ENCODE measurements around the gene CPSF4L.
A peak's percentile ranks its signal among the peaks of the same experiment; 100 is the strongest.

Gene CPSF4L

DNA sequence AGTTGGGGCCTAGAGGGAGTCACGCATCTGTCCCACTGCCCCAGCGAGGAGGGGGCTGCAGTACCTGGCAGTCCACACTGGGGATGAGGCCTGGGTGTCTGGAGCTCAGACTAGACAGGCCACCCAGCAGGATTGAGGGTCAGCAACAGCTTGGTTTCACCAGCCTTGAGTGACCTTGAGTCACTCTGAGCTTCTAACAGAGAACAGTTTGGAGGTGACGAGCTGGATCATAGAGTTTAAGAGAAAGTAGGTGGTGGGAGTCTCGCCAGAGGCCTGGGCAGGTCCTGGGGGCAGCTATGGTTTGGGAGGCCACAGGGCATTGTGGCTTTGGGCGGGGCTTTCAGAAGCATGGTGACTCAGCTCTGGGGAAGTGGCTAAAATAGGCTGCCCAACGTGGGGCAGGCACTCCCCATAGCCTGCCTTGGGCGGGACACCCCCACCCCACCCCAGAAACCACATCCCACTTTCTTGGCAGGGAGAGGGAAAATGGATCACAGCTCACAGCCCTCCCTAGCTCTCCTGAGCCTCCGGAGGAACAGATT is 29.7 kb upstream of the CPSF4L start:
- H3F3A ChIP-seq (ENCODE audit: insufficient read depth, low read length) = no peaks in the 10 kb centered on the region
- no peaks in the 10 kb centered on the region for H3K9me3 ChIP-seq (replicated peaks; ENCODE audit: insufficient read depth, low read length)
- peak; percentile 78 for DNase-seq
- peaks cover 3% of the 10 kb centered on the region; the same call in 1 of the 2 replicates for H3K79me2 ChIP-seq (ENCODE audit: low read length)
- TF ChIP-seq EZH2 (optimal IDR thresholded peaks at IDR 0.05; ENCODE audit: low read depth, low read length) = no peak
- TF ChIP-seq, protein P1, sequence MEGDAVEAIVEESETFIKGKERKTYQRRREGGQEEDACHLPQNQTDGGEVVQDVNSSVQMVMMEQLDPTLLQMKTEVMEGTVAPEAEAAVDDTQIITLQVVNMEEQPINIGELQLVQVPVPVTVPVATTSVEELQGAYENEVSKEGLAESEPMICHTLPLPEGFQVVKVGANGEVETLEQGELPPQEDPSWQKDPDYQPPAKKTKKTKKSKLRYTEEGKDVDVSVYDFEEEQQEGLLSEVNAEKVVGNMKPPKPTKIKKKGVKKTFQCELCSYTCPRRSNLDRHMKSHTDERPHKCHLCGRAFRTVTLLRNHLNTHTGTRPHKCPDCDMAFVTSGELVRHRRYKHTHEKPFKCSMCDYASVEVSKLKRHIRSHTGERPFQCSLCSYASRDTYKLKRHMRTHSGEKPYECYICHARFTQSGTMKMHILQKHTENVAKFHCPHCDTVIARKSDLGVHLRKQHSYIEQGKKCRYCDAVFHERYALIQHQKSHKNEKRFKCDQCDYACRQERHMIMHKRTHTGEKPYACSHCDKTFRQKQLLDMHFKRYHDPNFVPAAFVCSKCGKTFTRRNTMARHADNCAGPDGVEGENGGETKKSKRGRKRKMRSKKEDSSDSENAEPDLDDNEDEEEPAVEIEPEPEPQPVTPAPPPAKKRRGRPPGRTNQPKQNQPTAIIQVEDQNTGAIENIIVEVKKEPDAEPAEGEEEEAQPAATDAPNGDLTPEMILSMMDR (IDR thresholded peaks at IDR 0.05; ENCODE audit: low read length) = no peak
- no peak for TF ChIP-seq EZH2phosphoT487 (IDR thresholded peaks at IDR 0.05; ENCODE audit: low read length)
- no peaks in the 10 kb centered on the region for H3K27me3 ChIP-seq (replicated peaks; ENCODE audit: insufficient read depth, low read length)
- H3K9me2 ChIP-seq (replicated peaks; ENCODE audit: insufficient read depth, low read length) = no peaks in the 10 kb centered on the region
- H3K4me3 ChIP-seq (ENCODE audit: low read length) = peak overlapping the region; percentile 28
- H3K36me3 ChIP-seq (replicated peaks; ENCODE audit: insufficient read depth, low read length) = no peaks in the 10 kb centered on the region
- H3K9ac ChIP-seq (ENCODE audit: low read length) = peak overlapping the region; percentile 61
- peak overlapping the region; percentile 94 for H3K4me2 ChIP-seq (ENCODE audit: low read depth, low read length)
- peaks cover 21% of the 10 kb centered on the region for H3K4me1 ChIP-seq (ENCODE audit: low read length)
- H2AFZ ChIP-seq (ENCODE audit: low read length) = peak overlapping the region; percentile 81
- no peaks in the 10 kb centered on the region for H4K20me1 ChIP-seq (ENCODE audit: insufficient read depth, low read length)
- H3K27ac ChIP-seq (ENCODE audit: low read length) = peak overlapping the region; percentile 73

DNA sequence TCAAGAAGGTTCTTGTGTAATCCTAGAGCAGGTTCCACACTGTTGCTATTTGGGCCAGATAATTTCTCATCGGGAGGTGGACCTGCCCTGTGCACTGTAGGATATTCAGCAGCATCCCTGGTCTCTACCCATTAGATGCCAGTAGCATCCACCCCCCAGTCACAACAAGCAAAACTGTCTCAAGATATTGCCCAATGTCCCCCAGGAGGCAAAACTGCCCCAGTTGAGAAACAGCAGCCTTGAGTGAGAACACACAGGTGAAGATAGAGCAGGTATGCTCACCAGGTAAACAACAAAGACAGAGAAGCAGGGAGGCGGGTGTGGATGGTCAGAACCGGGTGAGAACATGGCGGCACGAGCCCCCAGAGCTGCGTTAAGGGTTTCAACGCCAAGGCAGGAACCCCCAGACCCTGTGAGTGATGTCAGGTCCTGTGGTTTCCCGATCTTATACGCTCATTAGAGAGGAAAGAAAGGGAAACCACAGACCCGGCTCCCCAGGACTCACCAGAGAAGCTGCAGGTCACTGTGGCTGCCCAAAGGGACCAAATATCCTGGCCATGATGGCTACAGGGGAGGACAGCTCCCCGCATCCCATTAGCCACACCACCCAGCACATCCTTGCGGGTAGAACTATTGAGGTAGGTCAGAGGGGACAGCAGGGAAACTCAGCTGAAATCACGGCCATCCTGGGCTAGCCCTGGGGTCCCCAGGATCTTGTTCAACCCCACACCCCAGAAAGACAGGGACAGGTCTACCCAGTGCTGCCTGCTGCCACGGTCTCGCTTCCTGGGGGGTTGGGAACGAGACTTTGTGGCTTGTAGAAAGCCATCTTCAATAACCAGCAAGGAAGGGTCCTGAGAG is 28.9 kb upstream of the CPSF4L start:
- Histone ChIP-seq H3K4me2 (ENCODE audit: low read depth, low read length) (peak overlapping the region; percentile 94), H3K9ac (ENCODE audit: low read length) (peak overlapping the region; percentile 61), H2AFZ (ENCODE audit: low read length) (peak overlapping the region; percentile 81), H3K27me3 (replicated peaks; ENCODE audit: insufficient read depth, low read length) (no peaks in the 10 kb centered on the region), H3K27ac (ENCODE audit: low read length) (peak overlapping the region; percentile 73), H3K9me3 (replicated peaks; ENCODE audit: insufficient read depth, low read length) (no peaks in the 10 kb centered on the region), H3K4me3 (ENCODE audit: low read length) (peak overlapping the region; percentile 28), H3K36me3 (replicated peaks; ENCODE audit: insufficient read depth, low read length) (no peaks in the 10 kb centered on the region), H3F3A (ENCODE audit: insufficient read depth, low read length) (no peaks in the 10 kb centered on the region), H3K79me2 (ENCODE audit: low read length) (peaks cover 3% of the 10 kb centered on the region; the same call in 1 of the 2 replicates), H3K4me1 (ENCODE audit: low read length) (peaks cover 21% of the 10 kb centered on the region), H3K9me2 (replicated peaks; ENCODE audit: insufficient read depth, low read length) (no peaks in the 10 kb centered on the region), H4K20me1 (ENCODE audit: insufficient read depth, low read length) (no peaks in the 10 kb centered on the region)
- TF ChIP-seq EZH2phosphoT487 (IDR thresholded peaks at IDR 0.05; ENCODE audit: low read length) = no peak
- TF ChIP-seq EZH2 (optimal IDR thresholded peaks at IDR 0.05; ENCODE audit: low read depth, low read length) = no peak
- TF ChIP-seq, protein P1 (IDR thresholded peaks at IDR 0.05; ENCODE audit: low read length) = no peak
- DNase-seq = peak; percentile 48

DNA sequence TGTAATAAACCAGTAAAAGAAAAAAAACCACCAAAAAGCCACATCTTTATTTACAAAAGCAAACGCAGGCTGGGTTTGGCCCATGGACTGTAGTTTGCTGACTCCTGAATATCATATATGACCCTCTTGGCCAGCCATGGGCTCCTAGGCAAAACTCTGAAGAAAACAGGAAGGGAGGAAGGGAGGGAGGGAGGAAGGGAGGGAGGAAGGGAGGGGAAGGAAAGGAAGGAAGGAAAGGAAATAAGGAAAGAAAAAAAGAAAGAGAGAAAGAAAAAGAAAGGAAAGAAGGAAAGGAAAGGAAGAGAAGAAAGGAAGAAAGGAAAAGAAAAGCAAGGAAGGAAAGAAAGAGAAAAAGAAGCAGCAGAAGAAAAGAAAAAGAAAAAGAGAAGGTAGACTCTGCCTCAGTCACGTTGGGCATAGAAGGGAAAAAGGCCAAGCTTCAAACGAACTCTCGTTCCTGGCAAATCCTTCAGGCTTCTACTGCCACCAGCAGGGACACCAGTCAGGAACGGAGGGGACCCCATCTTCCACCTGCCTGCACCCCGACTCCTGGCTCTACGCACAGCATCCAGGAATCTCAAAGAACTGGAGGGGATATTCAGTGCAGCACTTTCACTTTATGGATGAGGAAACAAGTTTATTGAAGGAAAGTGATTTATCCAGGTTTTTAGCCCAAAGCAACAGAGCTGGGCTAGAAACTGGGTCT is 28.0 kb upstream of the CPSF4L start:
- no peaks in the 10 kb centered on the region for H3K27me3 ChIP-seq (replicated peaks; ENCODE audit: insufficient read depth, low read length)
- no peak overlapping the region for H3K4me3 ChIP-seq (ENCODE audit: low read length)
- no peaks in the 10 kb centered on the region for H3F3A ChIP-seq (ENCODE audit: insufficient read depth, low read length)
- H3K9ac ChIP-seq (ENCODE audit: low read length) = no peak overlapping the region
- H3K9me2 ChIP-seq (replicated peaks; ENCODE audit: insufficient read depth, low read length) = no peaks in the 10 kb centered on the region
- H2AFZ ChIP-seq (ENCODE audit: low read length) = no peak overlapping the region
- peaks cover 3% of the 10 kb centered on the region; the same call in 1 of the 2 replicates for H3K79me2 ChIP-seq (ENCODE audit: low read length)
- H3K9me3 ChIP-seq (replicated peaks; ENCODE audit: insufficient read depth, low read length) = no peaks in the 10 kb centered on the region
- H3K36me3 ChIP-seq (replicated peaks; ENCODE audit: insufficient read depth, low read length) = no peaks in the 10 kb centered on the region
- TF ChIP-seq EZH2phosphoT487 (IDR thresholded peaks at IDR 0.05; ENCODE audit: low read length) = no peak
- TF ChIP-seq, protein P1 (IDR thresholded peaks at IDR 0.05; ENCODE audit: low read length) = no peak
- TF ChIP-seq EZH2 (optimal IDR thresholded peaks at IDR 0.05; ENCODE audit: low read depth, low read length) = no peak
- no peaks in the 10 kb centered on the region for H4K20me1 ChIP-seq (ENCODE audit: insufficient read depth, low read length)
- H3K27ac ChIP-seq (ENCODE audit: low read length) = no peak overlapping the region
- no peak overlapping the region for H3K4me2 ChIP-seq (ENCODE audit: low read depth, low read length)
- no peak for DNase-seq
- peaks cover 21% of the 10 kb centered on the region for H3K4me1 ChIP-seq (ENCODE audit: low read length)

Data from MM.1S (cell line).